ENCODE results near the gene RAPGEF1.

GRCh38 chr9:131588396-131588795 lies 151.5 kb downstream of the RAPGEF1 start:
- TF ChIP-seq ZNF610 (tag by site-specific recombination; IDR thresholded peaks at IDR 0.05; ENCODE audit: borderline replicate concordance) (no peak), ZNF785 (tag by site-specific recombination; IDR thresholded peaks at IDR 0.05) (no peak), CTCF (tag by site-specific recombination; IDR thresholded peaks at IDR 0.05) (no peak), ZNF513 (tag by site-specific recombination; IDR thresholded peaks at IDR 0.05) (no peak), ZNF175 (tag by site-specific recombination; IDR thresholded peaks at IDR 0.05) (no peak), ZNF555 (tag by site-specific recombination; conservative IDR thresholded peaks at IDR 0.05) (no peak), ZNF140 (tag by site-specific recombination; IDR thresholded peaks at IDR 0.05) (no peak), ZNF777 (tag by site-specific recombination; IDR thresholded peaks at IDR 0.05; ENCODE audit: borderline replicate concordance) (no peak), ZNF660 (tag by site-specific recombination; IDR thresholded peaks at IDR 0.05) (no peak), SP2 (tag by site-specific recombination; IDR thresholded peaks at IDR 0.05) (no peak), HOXC10 (CRISPR knock-in tag; IDR thresholded peaks at IDR 0.05) (no peak)
